ENCODE results near the gene BCL2.
A peak's percentile ranks its signal among the peaks of the same experiment; 100 is the strongest.

The BCL2 gene

DNA sequence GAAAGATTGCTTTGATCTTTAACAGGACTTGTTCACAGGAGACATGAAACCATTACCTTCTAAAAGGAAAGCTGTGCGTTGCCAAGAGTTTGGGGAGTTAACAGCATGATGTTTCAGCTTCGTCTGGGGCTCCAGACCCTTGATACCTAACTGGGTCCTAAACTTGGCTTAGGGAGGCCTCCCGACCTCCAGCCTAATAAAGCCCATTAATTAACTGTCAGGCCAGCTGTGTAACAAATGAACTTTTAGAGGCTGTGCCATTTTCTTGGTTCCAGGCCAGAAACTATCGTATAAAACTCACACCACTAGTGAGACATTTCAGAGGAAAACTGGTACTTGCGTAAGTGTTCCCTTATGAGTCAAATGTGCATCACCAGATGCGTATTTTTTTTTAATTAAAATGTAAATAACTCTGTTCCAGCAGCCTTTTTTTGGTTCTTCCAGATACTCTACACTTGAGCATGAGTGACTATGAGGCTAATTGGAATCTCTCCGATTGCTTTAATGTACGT is 236.5 kb downstream of the BCL2 start:
- peak; percentile 77 for DNase-seq (ENCODE audit: low read depth)

DNA sequence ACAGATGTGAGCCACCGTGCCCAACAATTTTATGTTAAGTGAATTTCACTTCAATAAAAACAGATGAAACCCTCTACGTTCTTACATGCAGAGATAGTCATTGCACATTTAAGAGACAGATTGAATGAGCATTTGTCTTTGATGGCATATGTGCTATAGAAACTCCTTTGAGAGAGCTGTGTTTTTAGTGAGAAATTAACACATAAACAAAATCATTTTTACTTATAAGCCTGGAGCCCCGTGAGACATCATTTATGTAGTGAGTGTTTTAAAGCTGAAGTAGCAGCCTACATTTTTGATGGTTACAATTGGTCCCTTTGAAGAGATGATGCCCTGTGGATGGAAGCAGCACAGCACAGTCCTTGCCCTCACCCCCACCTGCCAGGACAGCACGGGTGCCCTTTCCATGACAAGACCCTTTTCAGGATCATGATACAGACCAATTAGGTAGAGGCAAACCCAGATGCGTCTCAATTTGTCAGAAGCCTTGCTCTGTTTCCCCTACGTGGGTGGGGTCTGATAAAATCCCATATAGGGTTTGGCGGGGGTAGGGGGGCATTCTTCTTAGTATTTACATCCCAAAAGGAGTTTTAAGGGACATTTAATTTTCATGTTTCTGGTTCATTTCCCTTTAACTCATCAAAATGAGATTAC is 237.1 kb downstream of the BCL2 start:
- no peak for DNase-seq (ENCODE audit: low read depth)

DNA sequence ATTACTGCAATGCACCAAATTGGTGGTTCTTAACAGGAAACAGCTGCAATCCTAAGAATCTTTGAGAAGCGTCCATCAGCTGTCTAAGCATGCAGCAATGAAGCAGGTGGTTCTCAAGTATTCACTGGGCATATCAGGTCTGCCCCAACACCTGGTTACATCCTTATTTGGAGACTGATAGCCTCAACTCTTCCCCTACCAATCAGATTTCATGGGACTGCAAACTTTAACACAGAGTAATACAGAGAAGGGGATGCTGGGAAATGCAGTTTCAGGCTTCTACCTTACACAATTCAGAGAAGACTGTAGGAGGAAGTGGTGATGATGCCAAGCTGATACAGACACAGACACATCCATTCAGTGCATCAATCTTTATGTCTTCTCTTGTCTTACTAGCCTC is 240.5 kb downstream of the BCL2 start:
- no peak for DNase-seq (ENCODE audit: low read depth)

DNA sequence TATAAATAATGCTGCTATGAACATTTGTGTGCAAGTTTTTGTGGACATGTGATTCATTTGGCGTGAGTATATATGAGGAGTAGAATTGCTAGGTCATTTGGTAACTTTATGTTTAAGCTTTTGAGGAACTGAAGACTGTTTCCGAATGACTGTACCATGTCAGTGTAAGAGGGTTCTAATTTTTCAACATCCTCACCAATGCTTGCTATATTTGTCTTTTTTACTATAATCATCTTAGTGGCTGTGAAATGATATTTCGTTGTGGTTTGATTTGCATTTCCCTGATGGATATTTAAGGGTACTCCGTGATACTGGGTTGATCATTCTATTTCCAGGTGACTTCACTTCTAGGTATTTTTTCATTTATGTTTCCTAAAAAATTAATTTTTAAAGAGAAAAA is 241.1 kb downstream of the BCL2 start:
- DNase-seq (ENCODE audit: low read depth): no peak

DNA sequence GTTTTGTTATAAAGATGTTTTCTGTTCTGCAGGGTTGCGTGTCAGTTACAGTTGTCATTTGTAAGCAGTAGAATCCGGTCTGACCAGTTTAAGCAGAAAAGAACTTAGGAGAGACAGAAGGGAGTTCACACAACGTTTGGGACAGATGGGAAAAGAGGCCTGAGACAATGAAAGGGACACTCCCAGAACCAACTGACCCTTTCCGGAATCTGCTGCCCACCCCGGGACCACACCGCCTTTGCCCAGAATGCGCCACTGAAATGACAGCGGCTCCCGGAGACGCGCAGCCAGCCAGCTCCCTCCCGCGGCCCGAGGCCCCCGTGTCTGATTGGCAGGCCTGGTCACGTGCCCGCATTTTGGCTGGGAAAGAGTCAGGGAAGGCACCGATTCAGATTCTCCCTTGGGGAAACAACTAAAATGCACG is 244.6 kb downstream of the BCL2 start:
- DNase-seq (ENCODE audit: low read depth): peak; percentile 25

DNA sequence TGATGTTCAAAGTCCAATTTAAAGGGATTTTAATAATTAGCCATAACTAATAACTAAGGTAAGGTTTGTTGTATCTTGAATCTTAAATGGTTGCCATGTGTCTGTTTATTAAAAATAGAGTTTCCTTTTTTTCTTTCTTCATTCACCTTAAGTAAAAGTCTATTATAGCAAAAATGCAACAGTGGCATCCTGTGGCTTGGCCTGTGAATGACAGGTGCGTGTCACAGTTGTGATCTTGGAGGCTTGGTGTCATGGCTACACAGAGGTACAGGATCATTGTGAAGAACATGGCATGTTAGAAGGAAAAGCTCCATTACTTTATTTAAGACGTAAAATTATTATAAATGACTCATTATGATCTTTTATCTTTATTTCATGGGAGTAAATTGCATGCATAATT is 246.1 kb downstream of the BCL2 start:
- DNase-seq (ENCODE audit: low read depth): no peak

Data from iris pigment epithelial cell (primary cell).